HG02623 (cell line): ENCODE results near the gene THAP4.

Experiments used
- ATAC-seq: cut with Tn5 transposase; IDR thresholded peaks from one replicate; pipeline ENCODE4 v1.9.1; 2021; ENCODE audit warnings: moderate library complexity; ENCODE audit not compliant: unreplicated experiment

The THAP4 gene

GRCh38 chr2:241637018-241637794 is at the start of gene THAP4, which contains the start of gene ATG4B:
Gene THAP4 (minus strand): TSS chr2:241637158. CDS start chr2:241637017, 141 bp downstream.
Gene ATG4B (plus strand): TSS chr2:241637693. CDS start chr2:241637715, 22 bp downstream.
- ATAC-seq = peak; percentile 57

- peak; percentile 7 for ATAC-seq
Observed at GRCh38 chr2:241686324-241686649, 49.3 kb upstream of the THAP4 start.

- ATAC-seq = no peak
Observed at GRCh38 chr2:241680827-241681599, 44.1 kb upstream of the THAP4 start.

- no peak for ATAC-seq
Observed at GRCh38 chr2:241680044-241680443, 43.1 kb upstream of the THAP4 start.

GRCh38 chr2:241678784-241679540 is 42.0 kb upstream of the THAP4 start:
- no peak for ATAC-seq

GRCh38 chr2:241678307-241678706 is 41.3 kb upstream of the THAP4 start:
- no peak for ATAC-seq

- ATAC-seq = no peak
Observed at GRCh38 chr2:241677392-241677791, 40.4 kb upstream of the THAP4 start.

- no peak for ATAC-seq
Observed at GRCh38 chr2:241676665-241677064, 39.7 kb upstream of the THAP4 start.

GRCh38 chr2:241675885-241676284 is 38.9 kb upstream of the THAP4 start:
- ATAC-seq = no peak

- ATAC-seq = no peak
Observed at GRCh38 chr2:241673797-241674725, 37.1 kb upstream of the THAP4 start.

GRCh38 chr2:241673189-241673663 is 36.3 kb upstream of the THAP4 start:
- no peak for ATAC-seq

GRCh38 chr2:241672243-241673188 is 35.6 kb upstream of the THAP4 start:
- no peak for ATAC-seq

GRCh38 chr2:241671457-241672240 is 34.7 kb upstream of the THAP4 start:
- ATAC-seq = no peak

GRCh38 chr2:241670333-241671110 is 33.6 kb upstream of the THAP4 start:
- no peak for ATAC-seq

GRCh38 chr2:241668839-241669238 is 31.9 kb upstream of the THAP4 start:
- no peak for ATAC-seq

GRCh38 chr2:241668354-241668753 is 31.4 kb upstream of the THAP4 start:
- ATAC-seq = no peak

- ATAC-seq = no peak
Observed at GRCh38 chr2:241666627-241667400, 29.9 kb upstream of the THAP4 start.
